MM.1S (cell line): ENCODE measurements around the gene SCFD2.

Experiments
- CTCF ChIP-seq: fragments of 300-600 bp; sonication (generic); IDR thresholded peaks from 2 replicates; pipeline ENCODE4 v1.5.1; 2016; ENCODE audit warnings: antibody characterized with exemption, low read length, mixed read lengths
- EZH2phosphoT487 ChIP-seq: fragments of 300-600 bp; sonication (generic); IDR thresholded peaks from 2 replicates; pipeline ENCODE4 v1.6.1; 2018; ENCODE audit warnings: antibody characterized with exemption, low read length

- TF ChIP-seq CTCF (no peak), EZH2phosphoT487 (no peak)
Observed at GRCh38 chr4:53371843-53372521, 6.1 kb upstream of the SCFD2 start.
